ENCODE results near the gene ARPC5L.

ARPC5L gene

DNA sequence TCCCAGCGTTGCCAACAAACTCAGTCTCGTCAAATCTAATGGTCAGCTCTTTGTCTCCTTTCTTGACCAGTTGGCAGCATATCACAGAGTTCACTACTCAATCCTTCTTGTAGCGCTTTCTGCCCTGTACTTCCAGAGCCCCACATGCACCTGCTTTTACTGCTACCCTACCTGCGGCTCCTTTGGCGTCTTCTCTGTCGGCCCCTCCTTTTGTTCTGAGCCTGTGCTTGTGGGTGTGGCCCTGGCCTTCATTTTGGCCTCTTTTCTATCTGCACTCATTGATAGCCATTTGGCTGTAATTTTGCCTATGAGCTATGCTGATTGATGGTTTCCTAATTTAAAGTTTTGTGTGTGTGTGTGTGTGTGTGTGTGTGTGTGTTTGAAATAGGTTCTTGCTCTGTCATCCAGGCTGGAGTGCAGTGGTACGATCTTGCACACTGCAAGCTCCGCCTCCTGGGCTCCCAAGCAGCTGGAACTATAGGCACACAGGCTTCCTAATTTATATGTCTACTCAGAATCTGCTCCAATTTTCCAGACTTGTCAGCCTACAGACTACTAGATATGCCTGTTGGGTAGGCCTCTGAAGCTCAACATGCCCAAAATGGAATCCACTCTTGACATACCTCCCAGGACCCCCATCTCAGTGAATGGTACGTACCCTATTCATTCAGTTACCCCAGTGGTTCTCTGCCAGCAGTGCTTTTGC lies 32.3 kb downstream of the ARPC5L start:
- H3K27ac ChIP-seq (replicated peaks): no peak overlapping the region

DNA sequence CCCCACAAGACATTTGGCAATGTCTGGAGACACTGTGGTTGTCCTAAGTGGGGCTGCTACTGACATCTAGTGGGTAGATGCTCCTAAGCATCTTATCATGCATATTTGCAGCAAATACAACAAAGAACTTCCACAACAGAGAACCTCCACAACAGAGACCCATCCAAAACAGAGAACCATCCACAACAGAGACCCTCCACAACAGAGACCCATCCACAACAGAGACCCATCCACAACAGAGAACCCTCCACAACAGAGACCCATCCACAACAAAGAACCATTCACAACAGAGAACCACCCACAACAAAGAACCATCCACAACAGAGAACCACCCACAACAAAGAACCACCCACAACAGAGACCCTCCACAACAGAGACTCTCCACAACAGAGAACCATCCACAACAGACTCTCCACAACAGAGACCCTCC lies 32.8 kb downstream of the ARPC5L start:
- peak in 1 of 2 experiments; percentile 59 for DNase-seq (ENCODE audit: low read depth in 1 of 2, low spot score in 1 of 2)
- H3K27me3 ChIP-seq (ENCODE audit: insufficient read depth, poor library complexity, severe bottlenecking): no peaks in the 10 kb centered on the region
- H3K4me3 ChIP-seq (replicated peaks; ENCODE audit: insufficient read depth, low read length): no peak overlapping the region
- TF ChIP-seq CTCF (IDR thresholded peaks at IDR 0.05; ENCODE audit: insufficient read depth, low read length) (peak; percentile 19), REST (IDR thresholded peaks at IDR 0.05; ENCODE audit: insufficient replicate concordance, low read depth) (no peak)
- no peak overlapping the region for H3K27ac ChIP-seq (replicated peaks)

More for the DNA sequence above, 32.3 kb downstream of the ARPC5L start:
- Histone ChIP-seq H3K4me3 (replicated peaks; ENCODE audit: insufficient read depth, low read length) (no peak overlapping the region), H3K27me3 (ENCODE audit: insufficient read depth, poor library complexity, severe bottlenecking) (no peaks in the 10 kb centered on the region)
- no peak for DNase-seq (ENCODE audit: low read depth in 1 of 2, low spot score in 1 of 2)
- TF ChIP-seq SPI1 (IDR thresholded peaks at IDR 0.05; ENCODE audit: borderline replicate concordance, low read depth) (no peak), GABPA (IDR thresholded peaks at IDR 0.05; ENCODE audit: low read depth) (no peak), POLR2AphosphoS5 (IDR thresholded peaks at IDR 0.05; ENCODE audit: low read depth) (no peak), REST (IDR thresholded peaks at IDR 0.05; ENCODE audit: insufficient replicate concordance, low read depth) (no peak)

GRCh38 chr9:124897570-124898460 lies 35.9 kb downstream of the ARPC5L start:
- Histone ChIP-seq H3K27me3 (ENCODE audit: insufficient read depth, poor library complexity, severe bottlenecking) (no peaks in the 10 kb centered on the region), H3K27ac (replicated peaks) (no peak overlapping the region), H3K4me3 (replicated peaks; ENCODE audit: insufficient read depth, low read length) (no peak overlapping the region)
- DNase-seq (ENCODE audit: low read depth in 1 of 2, low spot score in 1 of 2): no peak
- TF ChIP-seq REST (IDR thresholded peaks at IDR 0.05; ENCODE audit: insufficient replicate concordance, low read depth): no peak

DNA sequence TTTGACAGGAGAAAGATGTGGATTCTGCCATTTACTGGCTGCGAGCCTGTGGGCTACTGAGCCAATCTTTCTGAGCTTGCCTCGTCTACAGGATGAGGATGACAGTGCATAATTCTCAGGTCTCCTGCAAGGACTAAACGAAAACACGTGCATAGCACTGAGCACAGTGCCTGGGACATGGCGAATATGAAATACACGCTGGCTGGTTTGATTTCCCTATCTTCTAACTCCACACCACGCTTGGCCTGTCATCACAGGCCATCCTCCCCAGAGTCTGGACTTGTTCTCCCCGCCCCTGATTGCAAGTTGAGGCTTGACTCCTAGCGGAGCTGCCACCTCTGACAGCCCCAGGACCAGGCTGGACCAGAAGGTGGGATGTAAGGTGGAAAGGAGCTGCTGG lies 37.9 kb downstream of the ARPC5L start:
- Histone ChIP-seq H3K27me3 (ENCODE audit: insufficient read depth, poor library complexity, severe bottlenecking) (no peaks in the 10 kb centered on the region), H3K27ac (replicated peaks) (no peak overlapping the region), H3K4me3 (replicated peaks; ENCODE audit: insufficient read depth, low read length) (no peak overlapping the region)
- TF ChIP-seq GABPA (IDR thresholded peaks at IDR 0.05; ENCODE audit: low read depth): no peak
- TF ChIP-seq POLR2AphosphoS5 (IDR thresholded peaks at IDR 0.05; ENCODE audit: low read depth): no peak
- TF ChIP-seq REST (IDR thresholded peaks at IDR 0.05; ENCODE audit: insufficient replicate concordance, low read depth): no peak
- TF ChIP-seq CTCF (IDR thresholded peaks at IDR 0.05; ENCODE audit: insufficient read depth, low read length): no peak
- no peak for TF ChIP-seq SPI1 (IDR thresholded peaks at IDR 0.05; ENCODE audit: borderline replicate concordance, low read depth)
- DNase-seq (ENCODE audit: low read depth in 1 of 2, low spot score in 1 of 2): no peak
